HG03135 (cell line): ENCODE data around the gene SLC16A2.
"Not testable (repeated sequence)": the region's sequence is repeated elsewhere in the genome, so short reads cannot be mapped to it uniquely, and the experiment has no call there.

Source experiments
- ATAC-seq: cut with Tn5 transposase; IDR thresholded peaks from one replicate; pipeline ENCODE4 v1.9.1; 2021; ENCODE audit warnings: mild to moderate bottlenecking, moderate library complexity; ENCODE audit not compliant: unreplicated experiment

The SLC16A2 gene

GRCh38 chrX:74445099-74445498 lies 23.8 kb downstream of the SLC16A2 start:
- no peak for ATAC-seq

- no peak for ATAC-seq
Observed at GRCh38 chrX:74446876-74447275, 25.6 kb downstream of the SLC16A2 start.

- ATAC-seq: no peak
Observed at GRCh38 chrX:74448669-74449068, 27.4 kb downstream of the SLC16A2 start.

- no peak for ATAC-seq
Observed at GRCh38 chrX:74449322-74449936, 28.1 kb downstream of the SLC16A2 start.

GRCh38 chrX:74449937-74450330 lies 28.6 kb downstream of the SLC16A2 start:
- ATAC-seq: no peak

GRCh38 chrX:74450803-74451449 lies 29.6 kb downstream of the SLC16A2 start:
- no peak for ATAC-seq

GRCh38 chrX:74451450-74452198 lies 30.3 kb downstream of the SLC16A2 start:
- no peak for ATAC-seq

- ATAC-seq: no peak
Observed at GRCh38 chrX:74452199-74452481, 30.8 kb downstream of the SLC16A2 start.

GRCh38 chrX:74453178-74453577 lies 31.9 kb downstream of the SLC16A2 start:
- ATAC-seq: no peak

GRCh38 chrX:74454233-74454632 lies 32.9 kb downstream of the SLC16A2 start:
- not testable (repeated sequence) for ATAC-seq

GRCh38 chrX:74458736-74459135 lies 37.4 kb downstream of the SLC16A2 start:
- ATAC-seq: no peak

GRCh38 chrX:74461384-74461783 lies 40.1 kb downstream of the SLC16A2 start:
- no peak for ATAC-seq

GRCh38 chrX:74464722-74465121 lies 43.4 kb downstream of the SLC16A2 start:
- ATAC-seq: no peak

- no peak for ATAC-seq
Observed at GRCh38 chrX:74465424-74465823, 44.1 kb downstream of the SLC16A2 start.

GRCh38 chrX:74467656-74468055 lies 46.4 kb downstream of the SLC16A2 start:
- no peak for ATAC-seq

GRCh38 chrX:74473116-74473515 lies 51.8 kb downstream of the SLC16A2 start:
- ATAC-seq: not testable (repeated sequence)

GRCh38 chrX:74490247-74490646 lies 69.0 kb downstream of the SLC16A2 start:
- ATAC-seq: no peak

GRCh38 chrX:74492720-74493201 lies 71.5 kb downstream of the SLC16A2 start:
- ATAC-seq: no peak

- no peak for ATAC-seq
Observed at GRCh38 chrX:74493806-74494205, 72.5 kb downstream of the SLC16A2 start.

- ATAC-seq: no peak
Observed at GRCh38 chrX:74498924-74499323, 77.6 kb downstream of the SLC16A2 start.

- ATAC-seq: no peak
Observed at GRCh38 chrX:74500067-74500466, 78.8 kb downstream of the SLC16A2 start.

GRCh38 chrX:74500555-74500954 lies 79.3 kb downstream of the SLC16A2 start:
- ATAC-seq: no peak
